Measurements from ENCODE around the gene TMEM151A.
"Not testable (repeated sequence)": the region's sequence is repeated elsewhere in the genome, so short reads cannot be mapped to it uniquely, and the experiment has no call there.

Gene TMEM151A

DNA sequence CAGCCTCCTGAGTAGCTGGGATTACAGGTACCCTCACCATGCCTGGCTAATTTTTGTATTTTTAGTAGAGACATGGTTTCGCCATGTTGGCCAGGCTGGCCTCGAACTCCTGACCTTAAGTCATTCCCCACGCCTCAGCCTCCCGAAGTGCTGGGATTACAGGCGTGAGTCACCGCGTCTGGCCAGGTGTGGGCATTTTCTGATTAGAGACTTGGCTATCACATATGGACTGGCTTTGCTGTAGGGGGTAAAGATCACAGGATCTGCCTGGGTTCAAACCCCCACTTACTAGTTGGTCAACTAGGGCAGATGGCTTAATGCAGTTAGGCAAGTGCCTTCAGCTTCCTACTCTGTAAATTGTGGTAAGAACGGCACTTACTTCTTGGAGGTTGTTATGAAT lies 18.6 kb downstream of the TMEM151A start:
- no peak for DNase-seq

DNA sequence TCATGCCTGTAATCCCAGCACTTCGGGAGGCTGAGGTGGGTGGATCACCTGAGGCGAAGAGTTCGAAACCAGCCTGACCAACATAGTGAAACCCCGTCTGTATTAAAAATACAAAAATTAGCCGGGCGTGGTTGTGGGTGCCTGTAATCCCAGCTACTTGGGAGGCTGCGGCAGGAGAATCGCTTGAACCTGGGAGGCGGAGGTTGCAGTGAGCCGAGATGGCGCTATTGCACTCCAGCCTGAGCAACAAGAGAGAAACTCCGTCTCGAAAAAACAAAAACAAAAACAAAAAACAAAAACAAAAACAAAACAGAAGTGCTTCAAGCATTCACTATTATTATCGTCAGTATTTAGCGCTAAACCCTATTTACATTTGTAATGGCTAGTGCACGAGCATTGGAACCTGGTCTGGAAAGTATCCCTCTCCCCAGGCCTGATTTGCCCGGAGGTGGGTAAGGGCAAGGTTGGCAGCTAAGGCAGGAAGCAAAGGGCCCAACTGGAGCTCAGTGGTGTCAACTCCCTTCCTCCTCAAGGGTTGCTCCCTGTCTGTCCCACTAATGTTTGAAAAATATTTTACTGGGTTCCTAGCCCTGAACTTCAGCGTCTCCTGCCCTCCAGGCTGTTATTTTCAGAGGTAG lies 19.2 kb downstream of the TMEM151A start:
- DNase-seq = not testable (repeated sequence)

DNA sequence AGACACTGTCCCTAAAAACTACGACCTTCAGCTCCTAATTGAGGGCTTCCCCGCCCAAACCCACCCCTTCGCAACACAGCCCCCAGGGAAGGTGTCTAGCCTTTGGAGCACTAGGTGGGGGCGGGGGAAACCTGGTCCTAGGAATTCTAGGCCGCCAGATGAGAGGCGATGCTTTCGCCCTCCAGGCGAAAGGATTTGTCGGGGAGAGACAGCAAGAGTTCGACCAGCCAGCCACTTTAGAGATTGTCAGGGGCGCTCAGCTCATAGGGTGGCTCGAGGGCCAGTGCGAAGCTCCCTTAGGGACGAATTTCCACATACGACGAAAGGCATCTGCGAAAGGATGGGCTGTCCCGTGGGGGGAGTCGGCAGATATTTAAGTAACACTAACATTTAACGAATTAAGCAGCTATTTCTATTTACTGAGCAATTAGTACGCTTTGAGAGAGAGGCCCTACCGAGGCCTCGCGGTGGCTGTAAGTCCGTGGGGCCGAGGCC lies 19.8 kb downstream of the TMEM151A start:
- DNase-seq = no peak

DNA sequence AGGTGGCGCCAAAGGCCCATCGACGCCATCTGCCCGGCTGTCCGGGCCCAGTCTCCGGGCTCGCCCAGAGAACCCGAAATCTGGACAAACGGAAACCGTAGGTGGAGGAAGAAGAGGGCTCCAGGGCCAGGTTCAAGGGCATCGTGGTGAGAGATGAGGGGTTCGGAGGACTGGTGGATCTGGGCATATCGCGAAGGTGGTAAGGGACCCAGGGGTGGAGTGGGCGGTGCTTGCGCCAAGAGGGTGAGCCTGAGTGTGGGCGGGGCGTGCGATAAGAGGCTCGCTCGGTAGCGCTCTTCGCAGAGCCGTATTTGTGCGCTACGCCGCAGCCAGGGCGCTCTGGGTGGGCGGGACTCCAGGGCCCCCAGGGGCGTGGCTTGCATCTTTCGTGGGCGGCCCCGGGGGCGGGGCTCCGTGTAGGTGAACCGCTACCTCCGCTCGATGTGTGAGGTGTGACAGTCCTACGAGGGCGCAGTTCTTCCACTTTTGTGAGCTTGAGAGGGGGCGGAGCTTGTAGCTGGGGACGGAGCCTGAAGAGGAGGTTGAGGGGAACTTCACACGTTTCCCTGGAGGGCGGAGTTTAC lies 20.4 kb downstream of the TMEM151A start:
- DNase-seq = peak; percentile 88 to 99 (median 96)

DNA sequence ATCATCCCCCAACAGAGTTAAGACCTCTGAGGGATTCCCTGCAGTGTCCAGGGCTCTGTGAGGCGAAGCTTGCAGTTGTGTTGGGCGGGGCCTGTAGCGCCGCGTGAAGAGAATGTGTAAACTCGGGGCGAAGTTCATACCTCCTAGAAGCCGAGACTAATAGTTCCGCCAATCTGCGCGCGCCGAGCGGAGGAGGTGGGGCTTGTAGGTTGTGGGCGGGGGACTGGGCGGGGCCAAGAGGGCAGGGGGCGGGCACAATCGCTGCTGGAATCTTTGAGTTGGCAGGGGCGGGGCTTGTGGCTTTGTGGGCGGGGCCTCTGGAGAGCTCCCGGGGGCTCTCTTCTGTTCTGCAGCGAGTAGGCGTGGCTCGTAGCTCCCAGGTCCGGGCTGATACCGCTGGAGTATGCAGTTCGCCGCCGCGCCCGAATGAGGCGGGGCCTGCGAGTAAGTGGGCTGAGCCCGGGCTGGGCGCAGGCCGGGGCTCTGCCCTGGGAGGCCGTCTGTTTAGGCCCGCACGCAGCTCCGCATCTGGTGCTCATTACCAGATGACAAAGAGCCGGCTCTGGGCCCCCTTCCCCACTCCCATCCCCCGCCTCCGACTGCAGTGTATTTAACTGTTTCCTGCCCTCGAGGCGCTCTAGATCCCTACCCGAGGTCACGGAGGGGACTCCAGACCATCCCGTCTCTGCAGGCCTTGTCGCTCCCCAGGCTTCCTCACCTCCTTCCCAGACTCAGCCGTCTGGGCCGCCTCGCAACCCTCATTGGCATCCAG lies 21.0 kb downstream of the TMEM151A start:
- peak; percentile 97 to 100 (median 98) for DNase-seq

DNA sequence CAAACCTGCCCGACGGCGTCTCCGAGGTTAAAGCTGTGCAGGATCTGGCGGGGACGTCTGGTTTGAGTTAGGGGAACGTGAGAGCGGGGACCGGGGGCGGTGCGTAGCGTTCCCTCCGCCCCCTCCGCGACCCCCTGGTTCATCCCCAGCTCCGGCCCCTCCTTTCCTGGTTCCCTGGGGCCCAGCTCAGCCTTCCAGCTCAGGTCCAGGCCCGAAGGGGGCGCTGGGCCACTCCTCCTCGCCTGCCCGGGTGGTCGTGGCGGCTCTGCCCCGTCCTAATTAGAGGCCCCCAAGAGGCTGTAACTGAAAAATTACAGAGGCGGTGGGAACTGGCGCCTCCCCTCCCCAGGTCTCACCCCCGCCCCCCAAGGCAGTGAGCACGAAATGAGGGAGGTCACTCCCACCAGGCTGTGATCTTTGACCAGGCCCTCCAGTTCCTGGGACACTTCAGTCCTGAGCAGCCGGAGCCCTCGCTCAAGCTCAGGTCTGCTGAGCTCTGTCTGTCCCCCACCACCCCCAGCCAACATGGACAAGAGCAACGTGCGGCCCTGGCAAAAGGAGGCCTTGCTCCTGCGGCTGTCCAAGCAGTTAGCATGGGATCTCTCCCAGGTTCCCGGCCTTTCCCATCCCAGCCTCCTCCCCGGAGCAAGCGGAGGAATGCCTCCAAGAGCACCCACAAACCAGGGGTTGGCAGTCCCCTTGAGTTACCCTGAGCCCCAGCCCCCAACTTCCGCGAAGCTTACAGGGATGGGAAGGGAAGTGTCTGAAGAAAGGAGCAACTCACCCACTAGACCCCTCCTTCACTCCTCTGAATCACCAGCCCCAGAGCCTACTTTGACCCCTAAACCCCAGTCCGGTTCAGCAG lies 21.9 kb downstream of the TMEM151A start:
- no peak for DNase-seq

DNA sequence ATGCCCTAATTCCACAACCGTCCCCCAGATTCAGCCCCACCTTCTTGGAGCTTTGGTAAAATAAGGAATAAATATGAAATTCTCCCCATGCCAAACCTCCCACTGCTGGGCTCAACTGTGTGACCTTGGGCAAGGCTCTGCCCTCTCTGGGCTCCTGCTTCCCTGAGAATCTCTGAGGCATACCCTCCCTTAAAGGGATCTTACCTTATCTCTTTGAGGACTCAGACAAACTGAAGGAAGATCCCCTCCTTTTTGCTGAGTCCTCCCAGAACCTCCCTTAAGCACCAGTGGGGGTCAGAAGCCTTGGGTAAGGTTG lies 22.4 kb downstream of the TMEM151A start:
- DNase-seq = no peak

DNA sequence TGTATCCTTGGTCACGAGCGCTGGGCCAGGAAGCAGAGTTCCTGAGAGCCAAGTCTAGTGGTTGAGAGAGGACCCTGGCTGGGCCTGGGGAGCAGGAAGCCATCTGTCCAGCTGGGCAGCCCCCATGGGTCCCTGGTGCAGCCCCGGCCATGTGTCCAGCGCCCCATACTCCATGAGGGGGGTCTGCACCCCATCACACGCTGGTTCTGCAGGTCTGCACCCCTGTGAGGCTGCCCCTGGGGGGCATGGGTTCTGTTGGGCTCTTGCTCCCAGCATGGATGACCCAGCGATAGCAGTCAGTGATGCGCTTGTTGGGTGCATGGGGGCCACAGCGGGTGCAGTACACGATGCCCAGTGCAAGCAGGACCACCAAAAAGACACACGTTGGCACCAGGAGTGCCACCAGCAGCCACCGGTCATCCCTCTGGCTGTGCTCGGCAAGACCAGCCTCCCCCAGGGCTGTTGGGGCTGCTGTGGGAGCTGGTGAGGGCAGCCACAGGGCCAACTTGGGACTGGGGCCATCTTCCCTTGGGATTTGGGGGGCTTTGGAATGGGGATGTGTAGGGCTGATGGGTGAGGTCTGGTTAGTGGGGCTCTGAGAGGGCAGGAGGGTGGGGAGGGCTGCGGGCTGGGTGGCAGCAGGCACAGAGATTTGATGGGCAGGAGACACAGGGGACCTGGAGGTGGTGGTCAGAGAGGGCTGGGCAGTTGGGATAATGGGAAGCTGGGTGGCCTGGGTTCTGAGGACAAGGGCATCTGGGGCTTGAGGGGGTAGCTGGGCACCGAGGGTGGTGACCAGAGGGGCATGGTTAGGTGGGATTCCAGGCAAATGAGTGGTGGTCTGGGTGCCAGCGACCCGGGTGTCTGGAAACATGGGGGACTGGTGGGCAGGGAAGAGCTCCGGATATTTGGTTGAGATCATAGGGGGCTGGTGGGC lies 23.1 kb downstream of the TMEM151A start:
- DNase-seq = no peak

DNA sequence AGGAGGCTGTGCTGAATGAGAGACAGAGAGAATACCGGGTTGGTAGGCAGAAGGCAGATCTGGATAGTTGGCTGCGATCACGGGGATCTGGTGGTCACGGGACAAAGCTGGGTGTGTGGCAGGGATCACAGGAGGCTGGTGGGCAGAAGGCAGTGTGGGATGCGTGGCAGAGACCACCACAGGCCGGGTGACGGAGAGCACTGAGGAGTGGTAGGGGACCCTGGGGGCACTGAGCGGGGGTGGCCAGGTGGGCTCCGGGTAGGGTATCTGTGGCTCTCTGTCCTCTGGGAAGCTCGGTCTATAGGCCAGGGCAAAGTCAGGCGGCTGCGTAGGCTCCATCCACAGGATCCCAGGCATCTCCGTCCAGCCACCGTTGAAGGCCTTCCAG lies 23.8 kb downstream of the TMEM151A start:
- no peak for DNase-seq

DNA sequence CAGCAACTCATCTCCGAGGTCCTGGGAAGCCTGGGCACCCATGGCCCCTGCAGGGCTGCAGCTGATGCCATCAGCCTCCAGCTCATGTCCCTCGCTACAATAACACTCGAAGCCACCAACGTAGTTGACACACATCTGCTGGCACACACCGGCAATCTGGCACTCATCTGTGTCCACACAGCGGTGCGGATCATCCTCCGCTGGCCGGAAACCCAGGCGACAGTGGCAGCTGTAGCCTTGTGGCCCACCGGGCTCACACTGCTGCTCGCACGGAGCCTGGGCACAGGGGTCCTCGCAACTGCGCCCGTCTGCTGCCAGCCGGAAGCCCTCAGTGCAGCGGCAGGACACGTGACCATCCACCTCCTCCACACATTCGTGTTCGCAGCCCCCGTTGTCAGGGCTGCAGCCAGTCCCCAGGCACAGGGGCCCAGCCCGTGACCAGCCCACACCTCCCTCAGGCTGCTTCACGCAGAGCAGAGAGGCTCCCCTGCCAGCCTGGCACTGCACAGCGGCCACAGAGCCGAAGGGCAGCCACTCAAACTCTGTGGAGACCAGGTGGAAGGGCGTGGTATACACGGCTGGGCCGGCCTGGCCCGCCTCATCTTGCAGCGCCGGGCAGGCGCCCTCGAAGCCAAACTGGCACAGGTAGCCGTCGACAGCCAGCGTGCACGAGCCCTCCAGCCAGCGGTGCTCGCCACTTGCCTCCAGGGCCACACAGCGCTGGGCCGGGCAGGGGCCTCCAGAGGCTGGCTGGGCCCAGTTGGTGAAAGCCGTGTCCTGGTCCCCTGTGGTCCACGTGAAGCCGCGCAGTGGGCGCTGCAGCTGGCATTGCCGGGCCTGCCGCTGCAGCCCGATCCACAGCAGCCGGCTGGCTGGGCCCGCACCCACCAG lies 24.5 kb downstream of the TMEM151A start:
- DNase-seq = no peak

DNA sequence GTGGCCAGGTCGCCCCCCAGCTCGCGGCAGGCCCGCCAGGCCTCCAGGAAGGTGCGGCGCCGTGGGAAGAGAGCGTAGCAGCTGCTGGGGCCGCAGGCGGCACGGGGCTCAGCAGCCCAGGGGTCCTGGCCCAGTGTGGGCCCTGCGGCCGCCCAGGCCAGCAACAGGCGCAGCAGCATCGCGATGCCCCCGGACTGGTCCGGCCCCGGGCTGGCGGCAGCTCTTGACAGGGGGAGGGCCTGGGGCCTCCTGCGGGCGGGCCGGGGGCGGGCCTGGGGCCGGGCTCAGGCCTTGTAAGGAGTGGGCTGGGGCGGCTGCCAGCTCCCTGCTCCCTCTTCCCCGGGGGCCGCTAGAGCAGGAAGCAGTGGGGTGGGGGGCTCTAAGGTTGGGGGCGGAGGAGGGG lies 25.2 kb downstream of the TMEM151A start, which contains the start of gene CD248:
Gene CD248 (minus strand): TSS at position 196 of the 403 bp plus-strand sequence. CDS start 17 bp downstream, at position 179.
- no peak for DNase-seq

DNA sequence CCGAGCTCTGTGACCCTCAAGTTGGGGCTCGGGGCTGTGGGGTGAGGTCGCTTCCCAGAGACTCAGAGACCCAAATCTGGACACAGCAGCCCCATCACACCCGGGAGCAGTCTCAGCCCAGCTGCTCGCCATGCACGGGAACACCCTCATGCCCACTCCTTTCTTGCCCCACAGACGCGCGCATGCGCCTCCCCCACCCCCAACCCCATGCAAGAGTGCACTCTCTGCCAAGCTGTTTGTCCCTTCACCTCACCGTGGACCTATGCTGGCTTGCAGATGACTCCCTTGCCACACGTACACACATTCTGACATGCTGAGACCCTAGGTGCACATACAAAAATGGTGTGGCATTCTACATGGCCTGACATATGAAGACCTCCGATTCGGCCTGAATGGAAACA lies 25.6 kb downstream of the TMEM151A start:
- no peak for DNase-seq

DNA sequence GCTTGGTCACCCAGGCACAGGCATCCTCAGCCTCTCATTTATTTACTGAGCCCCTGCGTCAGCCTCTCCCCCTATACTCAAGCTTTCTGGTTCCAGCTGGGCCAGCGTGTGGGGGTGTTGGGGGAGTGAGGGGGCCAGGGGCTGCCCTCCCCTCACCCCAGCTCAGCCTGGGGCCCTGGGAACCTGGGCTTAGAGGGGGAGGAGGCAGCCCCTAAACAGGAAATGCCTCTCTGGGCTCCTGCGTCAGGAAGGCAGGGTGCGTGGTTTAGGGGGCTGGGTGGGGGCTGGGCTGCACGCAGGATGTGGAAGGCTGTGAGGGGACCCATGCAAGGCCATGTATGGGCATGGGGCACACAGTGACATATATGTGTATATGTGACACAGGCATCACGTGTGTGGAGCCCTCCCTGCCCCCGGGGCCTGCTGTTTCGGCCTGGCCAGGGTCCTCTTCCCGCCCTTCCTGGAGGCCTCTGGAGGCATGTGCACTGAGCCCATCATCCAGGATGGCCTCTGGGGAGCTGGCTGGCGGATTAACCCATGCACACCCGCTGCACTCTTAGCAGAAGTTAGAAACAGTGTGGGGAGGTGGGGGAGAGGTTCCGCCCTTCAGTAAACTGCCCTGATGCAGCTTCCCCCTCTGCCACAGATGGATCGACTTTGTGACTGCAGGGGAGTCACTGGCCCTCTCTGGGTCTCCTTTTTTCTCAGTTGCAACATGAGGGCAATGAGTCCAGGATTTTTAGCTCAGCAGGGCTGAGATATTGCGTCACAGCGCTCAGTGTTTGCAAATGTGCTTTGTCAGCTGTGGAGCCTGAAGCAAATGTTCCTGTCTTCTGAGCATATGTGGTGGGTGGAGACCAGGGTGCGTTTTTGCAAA lies 26.3 kb downstream of the TMEM151A start:
- peak in 2 of 5 donors; percentile 35 to 54 for DNase-seq

DNA sequence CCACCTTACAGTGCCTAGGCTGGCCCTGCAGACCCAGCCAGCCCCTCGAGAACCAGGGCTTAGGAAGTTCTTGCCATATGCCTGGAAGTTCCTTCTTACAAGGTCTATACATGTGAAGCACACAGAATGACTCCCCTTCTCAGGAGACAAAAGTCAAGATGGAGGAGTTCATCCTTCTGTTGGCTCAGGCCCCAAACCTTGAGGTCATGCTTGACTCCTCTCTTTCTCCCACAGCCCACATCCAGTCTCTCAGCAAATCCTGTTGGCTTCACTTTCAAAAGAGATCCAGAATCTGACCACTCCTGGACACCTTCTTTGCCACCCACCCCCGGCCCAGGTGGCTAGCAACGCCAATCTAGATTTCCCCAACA lies 26.9 kb downstream of the TMEM151A start:
- no peak for DNase-seq

DNA sequence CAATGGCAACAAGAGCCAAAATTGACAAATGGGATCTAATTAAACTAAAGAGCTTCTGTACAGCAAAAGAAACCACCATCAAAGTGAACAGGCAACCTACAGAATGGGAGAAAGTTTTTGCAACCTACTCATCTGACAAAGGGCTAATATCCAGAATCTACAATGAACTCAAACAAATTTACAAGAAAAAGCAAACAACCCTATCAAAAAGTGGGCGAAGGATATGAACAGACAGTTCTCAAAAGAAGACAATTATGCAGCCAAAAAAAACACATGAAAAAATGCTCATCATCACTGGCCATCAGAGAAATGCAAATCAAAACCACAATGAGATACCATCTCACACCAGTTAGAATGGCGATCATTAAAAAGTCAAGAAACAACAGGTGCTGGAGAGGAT lies 28.6 kb downstream of the TMEM151A start:
- DNase-seq = not testable (repeated sequence)

DNA sequence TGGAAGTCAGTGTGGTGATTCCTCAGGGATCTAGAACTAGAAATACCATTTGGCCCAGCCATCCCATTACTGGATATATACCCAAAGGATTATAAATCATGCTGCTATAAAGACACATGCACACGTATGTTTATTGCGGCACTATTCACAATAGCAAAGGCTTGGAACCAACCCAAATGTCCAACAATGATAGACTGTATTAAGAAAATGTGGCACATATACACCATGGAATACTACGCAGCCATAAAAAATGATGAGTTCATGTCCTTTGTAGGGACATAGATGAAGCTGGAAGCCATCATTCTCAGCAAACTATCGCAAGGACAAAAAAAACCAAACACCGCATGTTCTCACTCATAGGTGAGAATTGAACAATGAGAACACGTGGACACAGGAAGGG lies 29.1 kb downstream of the TMEM151A start:
- DNase-seq = not testable (repeated sequence)

DNA sequence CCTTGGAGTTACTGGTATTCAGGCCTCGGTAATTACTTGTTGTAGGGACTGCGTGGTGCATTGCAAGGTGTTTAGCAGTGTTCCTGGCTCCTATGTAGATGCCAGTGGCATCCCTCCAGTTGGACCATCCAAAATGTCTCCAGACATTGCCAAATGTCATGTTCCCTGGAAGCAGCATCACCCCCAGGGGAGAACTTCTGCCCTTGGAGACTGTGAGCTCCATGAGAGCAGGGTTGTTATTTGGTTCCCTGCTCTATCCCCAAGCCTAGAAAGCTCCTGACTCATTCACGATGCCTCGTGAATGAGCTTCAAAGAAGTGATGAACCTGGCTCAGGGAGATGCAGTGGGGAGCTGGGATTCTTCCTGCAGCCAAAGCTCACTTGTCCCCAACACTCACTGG lies 29.9 kb downstream of the TMEM151A start:
- no peak for DNase-seq

DNA sequence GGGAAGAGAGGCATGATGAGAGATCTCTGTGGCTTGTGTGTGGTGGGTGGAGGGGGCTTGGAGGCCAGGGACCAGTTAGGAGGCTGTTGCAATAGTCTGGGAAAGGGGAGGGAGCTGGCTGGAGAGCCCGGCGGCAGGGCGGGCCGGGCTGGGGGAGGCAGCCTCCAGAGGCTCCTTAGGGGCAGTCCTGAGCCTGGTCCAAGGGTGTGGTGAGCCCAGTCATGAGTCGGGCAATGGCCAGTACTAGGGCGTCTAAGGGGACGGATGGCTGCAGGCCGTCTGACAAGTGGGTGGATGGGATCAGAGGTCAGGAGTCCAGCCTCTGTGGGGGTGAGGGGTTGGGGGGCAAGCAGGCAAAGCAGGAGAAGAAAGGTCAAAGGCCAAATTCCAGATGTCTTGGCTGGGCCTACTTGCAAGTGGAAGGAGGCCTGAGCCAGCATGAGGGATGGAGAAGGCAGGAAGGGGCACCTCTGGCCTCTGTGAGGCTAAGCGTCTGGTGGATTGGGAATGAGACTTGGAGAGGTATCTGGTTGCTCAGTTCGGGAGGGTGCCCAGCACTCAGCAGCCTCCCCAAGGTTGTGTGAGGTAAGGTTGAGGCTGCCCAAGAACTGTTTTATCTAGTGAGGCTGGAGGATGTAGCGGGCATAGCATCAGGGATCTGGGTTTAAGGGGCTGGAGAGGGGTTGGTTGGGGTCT lies 31.2 kb downstream of the TMEM151A start:
- no peak for DNase-seq

DNA sequence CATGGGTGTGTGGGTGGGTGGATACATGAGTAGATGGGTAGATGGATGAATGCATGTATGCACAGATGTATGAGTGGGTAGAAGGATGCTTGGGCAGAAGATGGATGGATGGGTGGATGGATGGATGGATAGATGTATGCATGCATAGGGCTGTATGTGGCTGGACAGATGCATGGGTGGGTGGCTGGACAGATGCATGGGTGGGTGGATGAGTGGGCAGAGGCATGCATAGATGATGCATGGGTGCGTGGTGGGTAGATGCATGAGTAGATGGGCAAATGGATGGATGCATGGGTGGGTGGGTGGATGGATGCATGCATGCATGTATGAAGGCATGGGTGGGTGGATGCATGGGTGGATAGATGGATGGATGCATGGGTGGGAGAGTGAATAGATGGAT lies 32.0 kb downstream of the TMEM151A start:
- no peak for DNase-seq
